Naive B cell (primary cell): ENCODE measurements around the gene PCSK2. TPM values are rescaled to one million over a fixed set of nuclear protein-coding genes. Genes with fewer than 3 reads are reported as not detected.

Source experiments
- ATAC-seq, 2 donors: fragments of 150-1000 bp; cut with Tn5 transposase; 2 replicates each; pipeline ENCODE4 v1.10.0; 2021; ENCODE audit warnings: low read depth in 2 of 2, mild to moderate bottlenecking in 2 of 2, moderate library complexity in 2 of 2
- DNase-seq: peaks from one replicate; pipeline ENCODE4 v3.0.0; 2022
- H3K27ac Mint-ChIP-seq, 6 donors: one replicate each; pipeline ENCODE4 v1.8.0; 2020 to 2022; ENCODE audit warnings: mild to moderate bottlenecking in 6 of 6, mixed read lengths in 6 of 6, moderate library complexity in 5 of 6, inconsistent platforms in 2 of 6
- H3K27me3 Mint-ChIP-seq, 3 donors: one replicate each; pipeline ENCODE4 v1.8.0; 2021 to 2022; ENCODE audit warnings: mixed read lengths in 3 of 3, mild to moderate bottlenecking in 1 of 3
- H3K36me3 Mint-ChIP-seq, 2 donors: one replicate each; pipeline ENCODE4 v1.8.0; 2020 to 2022; ENCODE audit warnings: mixed read lengths in 2 of 2, inconsistent platforms in 1 of 2, mild to moderate bottlenecking in 1 of 2
- H3K4me1 Mint-ChIP-seq, 3 donors: one replicate each; pipeline ENCODE4 v1.8.0; 2020 to 2022; ENCODE audit warnings: mixed read lengths in 3 of 3, inconsistent platforms in 1 of 3, mild to moderate bottlenecking in 1 of 3, moderate library complexity in 1 of 3
- H3K4me3 Mint-ChIP-seq, 8 donors: one replicate each; pipeline ENCODE4 v1.8.0; 2020 to 2022; ENCODE audit warnings: mild to moderate bottlenecking in 8 of 8, mixed read lengths in 8 of 8, moderate library complexity in 8 of 8, inconsistent platforms in 2 of 8
- H3K9me3 Mint-ChIP-seq, 7 donors: one replicate each; pipeline ENCODE4 v1.8.0; 2020 to 2022; ENCODE audit warnings: mixed read lengths in 7 of 7, mild to moderate bottlenecking in 5 of 7, inconsistent platforms in 2 of 7, moderate library complexity in 1 of 7
- polyA plus RNA-seq, 6 donors: library from polyadenylated mRNA; unstranded; fragments of 300-500 nt; fragmentation: Illumina TruSeq; gene quantifications; one replicate each; pipeline ENCODE4 v1.2.3, GENCODE V29; 2021; ENCODE audit warnings: low read depth in 6 of 6

Gene PCSK2
- polyA plus RNA-seq, 6 donors from 2014 or later: not detected

- H3K27ac Mint-ChIP-seq: no peak overlapping the region
- DNase-seq (no peak), ATAC-seq (no peak)
- H3K4me3 Mint-ChIP-seq: no peak overlapping the region
- H3K4me1 Mint-ChIP-seq: no peaks in the 10 kb centered on the region
- H3K36me3 Mint-ChIP-seq: no peaks in the 10 kb centered on the region
- H3K27me3 Mint-ChIP-seq: peaks cover 0 to 7% (median 0%) of the 10 kb centered on the region in 3 donors
- peaks cover 0 to 3% (median 0%) of the 10 kb centered on the region in 7 donors for H3K9me3 Mint-ChIP-seq
Measured at GRCh38 chr20:17287503-17287902, 60.7 kb downstream of the PCSK2 start.

DNA sequence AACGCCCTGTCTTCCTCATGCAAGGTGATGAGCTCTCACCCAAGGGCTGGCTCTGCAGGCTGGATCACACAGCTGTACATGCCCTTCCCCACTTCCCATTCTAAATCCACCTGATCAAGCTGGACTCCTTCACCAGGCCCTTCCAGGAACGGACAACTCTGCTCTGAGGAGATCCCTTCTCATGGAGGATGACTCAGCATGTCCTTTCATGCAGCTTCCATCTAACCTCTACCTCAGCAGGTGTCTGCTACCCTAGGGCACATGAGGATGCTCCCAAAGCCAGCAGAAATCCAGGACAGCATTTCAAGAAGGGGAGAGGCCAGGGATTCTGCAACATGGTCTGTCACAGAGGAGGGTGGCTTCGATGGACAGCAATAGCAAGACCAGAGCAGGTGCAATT is 61.2 kb downstream of the PCSK2 start:
- no peak overlapping the region for H3K4me3 Mint-ChIP-seq
- DNase-seq (no peak), ATAC-seq (no peak)
- H3K4me1 Mint-ChIP-seq: no peaks in the 10 kb centered on the region
- no peaks in the 10 kb centered on the region for H3K36me3 Mint-ChIP-seq
- H3K27me3 Mint-ChIP-seq: peaks cover 0 to 7% (median 0%) of the 10 kb centered on the region in 3 donors
- H3K27ac Mint-ChIP-seq: no peak overlapping the region
- H3K9me3 Mint-ChIP-seq: peaks cover 0 to 3% (median 0%) of the 10 kb centered on the region in 7 donors

DNA sequence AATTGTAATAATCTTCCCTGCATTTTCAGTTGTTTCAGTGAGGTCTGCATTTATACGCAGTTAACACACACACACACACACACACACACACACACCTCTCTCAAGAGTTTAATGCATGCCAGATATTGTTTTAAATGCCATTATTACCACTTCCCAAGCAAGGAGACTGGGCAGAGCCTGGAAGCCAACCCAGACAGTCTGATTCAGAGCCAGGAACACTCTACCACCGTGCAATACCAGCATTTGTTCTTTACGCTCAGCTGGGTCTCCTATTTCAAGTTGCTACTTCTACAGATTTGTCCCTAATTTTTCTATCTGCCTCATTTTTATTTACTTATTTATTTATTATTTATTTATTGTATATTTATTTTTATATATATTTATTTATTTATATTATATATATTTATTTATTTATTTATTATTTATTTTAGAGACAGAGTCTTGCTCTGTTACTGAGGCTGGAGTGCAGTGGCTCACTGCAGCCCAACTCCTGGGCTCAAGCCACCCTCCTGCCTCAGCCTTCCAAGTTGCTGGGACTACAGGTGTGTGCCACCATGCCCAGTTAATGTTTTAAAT is 68.4 kb downstream of the PCSK2 start:
- H3K27ac Mint-ChIP-seq: no peak overlapping the region
- no peak overlapping the region for H3K4me3 Mint-ChIP-seq

DNA sequence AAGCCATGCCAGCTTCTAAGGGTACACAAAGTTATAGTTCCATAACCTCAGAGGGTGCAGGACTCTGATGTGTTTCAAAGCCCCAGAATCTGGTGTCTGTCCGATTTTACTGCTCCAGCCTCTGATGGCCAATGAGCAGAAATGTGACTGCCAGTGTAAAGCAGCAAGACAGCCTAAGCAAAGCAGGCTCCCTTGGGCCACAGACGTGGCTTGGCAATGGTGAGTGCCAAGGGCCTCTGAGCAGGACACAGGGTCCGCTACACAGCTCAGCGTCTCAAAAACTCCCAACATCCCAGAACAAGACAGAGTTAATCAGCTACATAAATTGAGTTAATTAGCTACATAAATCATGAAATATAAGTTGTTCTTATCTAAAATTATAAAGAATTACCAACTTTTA is 69.2 kb downstream of the PCSK2 start:
- Mint-ChIP-seq H3K27ac (no peak overlapping the region), H3K9me3 (peaks cover 0 to 3% (median 0%) of the 10 kb centered on the region in 7 donors), H3K27me3 (peaks cover 0 to 7% (median 0%) of the 10 kb centered on the region in 3 donors), H3K4me3 (no peak overlapping the region), H3K36me3 (no peaks in the 10 kb centered on the region), H3K4me1 (no peaks in the 10 kb centered on the region)
- ATAC-seq (no peak), DNase-seq (no peak)

More for the DNA sequence above, 68.4 kb downstream of the PCSK2 start:
- ATAC-seq (no peak), DNase-seq (no peak)
- Mint-ChIP-seq H3K4me1 (no peaks in the 10 kb centered on the region), H3K36me3 (no peaks in the 10 kb centered on the region), H3K27me3 (peaks cover 0 to 7% (median 0%) of the 10 kb centered on the region in 3 donors), H3K9me3 (peaks cover 0 to 3% (median 0%) of the 10 kb centered on the region in 7 donors)

DNA sequence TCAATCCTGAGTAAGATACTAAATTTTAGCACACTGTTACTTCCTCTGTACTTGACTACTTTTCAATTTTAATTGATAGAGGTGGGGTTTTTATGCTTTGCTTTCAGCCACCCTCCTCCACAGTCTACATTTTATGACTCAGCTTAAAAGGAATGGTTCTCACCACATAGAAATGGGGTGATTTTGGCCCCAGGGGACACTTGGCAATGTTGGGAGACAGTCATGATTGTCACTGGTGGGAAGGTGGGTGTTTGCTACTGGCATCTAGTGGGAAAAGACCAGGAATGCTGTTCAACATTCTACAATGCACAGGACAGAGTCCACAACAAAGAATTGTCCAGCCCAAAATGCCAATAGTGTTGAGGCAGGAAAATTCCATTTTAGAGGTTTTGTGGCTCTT is 71.3 kb downstream of the PCSK2 start:
- H3K4me3 Mint-ChIP-seq: no peak overlapping the region
- DNase-seq: no peak
- no peak overlapping the region for H3K27ac Mint-ChIP-seq
- ATAC-seq: no peak
- peaks cover 0 to 7% (median 0%) of the 10 kb centered on the region in 3 donors for H3K27me3 Mint-ChIP-seq
- H3K4me1 Mint-ChIP-seq: no peaks in the 10 kb centered on the region
- no peaks in the 10 kb centered on the region for H3K36me3 Mint-ChIP-seq
- H3K9me3 Mint-ChIP-seq: peaks cover 0 to 5% (median 0%) of the 10 kb centered on the region in 7 donors

- no peaks in the 10 kb centered on the region for H3K4me1 Mint-ChIP-seq
- DNase-seq (no peak), ATAC-seq (no peak)
- H3K27me3 Mint-ChIP-seq: peaks cover 0 to 7% (median 0%) of the 10 kb centered on the region in 3 donors
- no peak overlapping the region for H3K27ac Mint-ChIP-seq
- no peaks in the 10 kb centered on the region for H3K36me3 Mint-ChIP-seq
- H3K4me3 Mint-ChIP-seq: no peak overlapping the region
- peaks cover 0 to 5% (median 0%) of the 10 kb centered on the region in 7 donors for H3K9me3 Mint-ChIP-seq
Measured at GRCh38 chr20:17298751-17299150, 71.9 kb downstream of the PCSK2 start.

- Mint-ChIP-seq H3K27me3 (peaks cover 0 to 7% (median 0%) of the 10 kb centered on the region in 3 donors), H3K4me1 (no peaks in the 10 kb centered on the region)
Measured at GRCh38 chr20:17300113-17300512, 73.3 kb downstream of the PCSK2 start.

GRCh38 chr20:17304774-17305173 is 77.9 kb downstream of the PCSK2 start:
- Mint-ChIP-seq H3K27me3 (no peaks in the 10 kb centered on the region), H3K9me3 (peaks cover 0 to 13% (median 4%) of the 10 kb centered on the region in 7 donors), H3K4me3 (no peak overlapping the region), H3K4me1 (no peaks in the 10 kb centered on the region), H3K27ac (no peak overlapping the region), H3K36me3 (no peaks in the 10 kb centered on the region)
- DNase-seq (no peak), ATAC-seq (no peak)

More at GRCh38 chr20:17300113-17300512, 73.3 kb downstream of the PCSK2 start:
- Mint-ChIP-seq H3K4me3 (no peak overlapping the region), H3K27ac (no peak overlapping the region), H3K36me3 (no peaks in the 10 kb centered on the region), H3K9me3 (peaks cover 0 to 5% (median 0%) of the 10 kb centered on the region in 7 donors)
- DNase-seq (no peak), ATAC-seq (no peak)

- Mint-ChIP-seq H3K4me1 (no peaks in the 10 kb centered on the region), H3K36me3 (no peaks in the 10 kb centered on the region), H3K4me3 (no peak overlapping the region), H3K27ac (no peak overlapping the region), H3K27me3 (no peaks in the 10 kb centered on the region), H3K9me3 (peaks cover 0 to 11% (median 4%) of the 10 kb centered on the region in 7 donors)
- no peak for ATAC-seq
- no peak for DNase-seq
Measured at GRCh38 chr20:17306427-17306826, 79.6 kb downstream of the PCSK2 start.

DNA sequence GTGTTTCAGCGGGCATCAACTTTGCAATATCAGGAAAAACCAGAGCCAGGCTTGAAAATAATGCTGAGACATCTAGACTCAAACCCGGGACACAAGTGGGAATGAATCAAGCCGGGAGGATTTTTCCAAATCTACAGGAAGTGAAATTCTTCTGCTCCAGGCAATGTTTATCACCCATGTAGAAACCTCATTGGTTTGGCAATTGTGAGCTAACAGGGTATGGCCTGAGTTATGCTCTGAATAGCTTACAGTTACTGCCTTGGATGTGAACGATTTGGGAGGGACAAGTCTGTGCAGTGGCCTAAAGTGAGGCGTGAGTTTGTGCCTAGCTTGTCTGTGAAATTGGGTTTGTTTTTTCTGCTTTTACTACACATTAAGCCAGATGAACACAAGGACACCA is 87.4 kb downstream of the PCSK2 start:
- Mint-ChIP-seq H3K36me3 (no peaks in the 10 kb centered on the region), H3K9me3 (peaks cover 0 to 6% (median 2%) of the 10 kb centered on the region in 7 donors), H3K27ac (no peak overlapping the region), H3K4me1 (no peaks in the 10 kb centered on the region), H3K4me3 (no peak overlapping the region), H3K27me3 (peaks cover 26 to 45% (median 30%) of the 10 kb centered on the region in 3 donors)
- DNase-seq (no peak), ATAC-seq (no peak)

DNA sequence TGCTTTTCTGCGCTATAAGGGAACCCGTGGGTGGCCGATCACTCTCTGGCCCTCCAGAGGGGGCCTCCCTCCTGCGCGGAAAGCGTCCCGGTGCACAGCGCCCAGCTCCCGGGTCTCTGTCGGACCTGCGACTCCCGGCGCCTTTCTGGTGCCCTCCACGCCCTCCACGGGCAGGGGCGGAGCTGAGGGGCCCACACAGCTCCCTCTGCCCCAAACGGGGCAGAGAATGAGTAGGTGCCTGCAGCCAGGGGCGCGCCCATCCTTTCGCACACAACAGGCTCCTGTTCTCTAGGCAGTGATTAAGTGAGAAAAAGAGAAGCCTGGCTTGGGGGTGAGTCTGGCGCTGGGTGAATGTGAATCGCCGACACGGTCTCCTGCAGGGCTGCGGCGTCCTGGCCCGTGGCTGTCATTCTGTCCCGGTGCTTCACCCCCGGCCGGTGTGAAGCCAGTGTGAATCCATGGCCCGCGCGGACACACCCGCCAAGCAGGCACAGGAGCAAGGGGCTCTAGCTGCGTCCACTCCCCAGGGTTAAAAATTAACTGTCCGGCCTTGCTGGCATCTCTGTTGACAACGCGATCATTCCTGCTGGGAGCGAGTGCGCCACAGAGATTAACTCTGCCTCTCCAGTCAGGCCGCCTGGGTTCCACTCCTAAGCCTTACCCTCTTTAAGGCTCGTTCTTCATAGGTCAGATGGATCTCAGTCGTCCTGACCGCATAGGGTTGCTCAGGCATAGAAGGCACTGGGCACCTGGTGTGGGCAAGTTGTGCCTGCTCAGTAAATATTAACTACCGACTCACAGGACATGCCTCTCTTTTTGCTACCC is 88.8 kb downstream of the PCSK2 start:
- peaks cover 0 to 3% (median 0%) of the 10 kb centered on the region in 7 donors for H3K9me3 Mint-ChIP-seq
- no peaks in the 10 kb centered on the region for H3K4me1 Mint-ChIP-seq
- ATAC-seq (no peak), DNase-seq (no peak)
- no peak overlapping the region for H3K27ac Mint-ChIP-seq
- no peaks in the 10 kb centered on the region for H3K36me3 Mint-ChIP-seq
- no peak overlapping the region for H3K4me3 Mint-ChIP-seq
- peaks cover 26 to 45% (median 30%) of the 10 kb centered on the region in 3 donors for H3K27me3 Mint-ChIP-seq

DNA sequence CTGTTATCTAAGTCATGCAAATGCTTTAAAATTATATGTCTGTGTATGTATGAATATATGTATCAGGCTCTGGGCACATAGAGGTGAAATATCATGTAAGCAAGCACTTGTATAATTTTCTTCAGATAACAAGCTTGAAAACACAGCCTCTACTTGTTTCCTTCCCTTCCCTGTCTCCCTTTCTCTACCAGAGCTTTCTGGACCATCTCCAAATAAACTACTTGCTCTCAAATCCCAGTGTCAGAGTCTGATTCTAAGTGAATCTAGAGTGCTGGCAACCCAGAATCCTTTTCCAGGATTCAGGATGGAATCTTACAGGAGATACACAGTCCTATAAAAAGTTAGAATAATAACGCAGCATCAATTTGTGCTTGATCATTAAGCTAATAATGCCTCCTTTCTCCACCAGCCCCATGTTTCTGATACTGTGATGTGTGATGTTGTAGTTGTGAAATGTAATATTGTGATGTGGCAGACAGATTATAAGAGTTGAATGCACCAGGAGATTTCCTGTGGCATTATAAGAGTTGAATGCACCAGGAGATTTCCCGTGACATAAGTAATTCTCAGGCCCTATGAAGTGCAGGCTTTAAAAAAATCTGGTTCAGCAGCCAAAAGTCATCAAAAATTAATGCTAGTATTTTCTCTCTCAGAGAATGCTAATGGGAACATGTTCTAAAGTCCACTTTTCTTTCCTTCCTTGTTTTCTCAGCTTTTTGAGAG is 89.6 kb downstream of the PCSK2 start:
- H3K4me3 Mint-ChIP-seq: no peak overlapping the region
- ATAC-seq (no peak), DNase-seq (no peak)
- H3K36me3 Mint-ChIP-seq: no peaks in the 10 kb centered on the region
- H3K27me3 Mint-ChIP-seq: peaks cover 30 to 45% (median 32%) of the 10 kb centered on the region in 3 donors
- H3K27ac Mint-ChIP-seq: no peak overlapping the region
- H3K9me3 Mint-ChIP-seq: peaks cover 0 to 3% (median 0%) of the 10 kb centered on the region in 7 donors
- no peaks in the 10 kb centered on the region for H3K4me1 Mint-ChIP-seq

DNA sequence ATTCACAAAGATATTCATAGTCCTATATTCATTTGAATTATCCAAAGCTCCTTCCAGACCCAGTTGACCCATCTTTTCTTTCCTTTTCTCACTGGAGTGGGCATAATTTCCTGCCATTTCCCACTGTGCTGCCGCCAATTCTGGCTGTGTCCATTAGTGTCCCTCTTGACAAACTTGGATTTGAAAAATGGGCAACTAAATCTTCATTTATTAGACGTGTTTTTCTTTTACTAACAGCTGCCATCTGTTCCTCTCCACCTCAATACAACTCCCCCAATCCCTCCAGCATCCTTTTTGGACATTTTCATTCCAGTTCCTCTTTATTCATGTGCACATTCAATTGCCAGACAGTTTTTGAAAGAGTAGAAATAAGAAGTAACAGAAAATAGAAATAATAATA is 90.5 kb downstream of the PCSK2 start:
- DNase-seq: no peak
- Mint-ChIP-seq H3K27ac (no peak overlapping the region), H3K27me3 (peaks cover 30 to 45% (median 34%) of the 10 kb centered on the region in 3 donors), H3K4me3 (no peak overlapping the region), H3K9me3 (peaks cover 0 to 3% (median 0%) of the 10 kb centered on the region in 7 donors), H3K4me1 (no peaks in the 10 kb centered on the region), H3K36me3 (no peaks in the 10 kb centered on the region)
- ATAC-seq: no peak
